Gastrocnemius medialis (tissue), 4 donors: ENCODE data around the gene ST8SIA6. TPM values are rescaled to one million over a fixed set of nuclear protein-coding genes. Genes with fewer than 3 reads are reported as not detected.

ENCODE experiments used
- ATAC-seq, 2 donors: fragments of 150-250 bp; one replicate each; pipeline ENCODE4 v1.9.1; 2016
- DNase-seq, 2 donors: peaks; one replicate each; pipeline ENCODE4 v3.0.0-alpha.2; 2019
- H3K27ac ChIP-seq, 4 donors: fragments of 200-600 bp; sonication (generic); 1 replicate in 1 of 4; 2 replicates in 3 of 4; pipeline ENCODE4 v1.5.1; 2016 to 2018; ENCODE audit warnings: mild to moderate bottlenecking in 2 of 4, moderate library complexity in 1 of 4
- H3K27me3 ChIP-seq, 3 donors: fragments of 200-600 bp; sonication (generic) in 2 of 3; 1 replicate in 1 of 3; 2 replicates in 2 of 3; pipeline versions ENCODE4 v1.5.1 to v1.6.0; 2016 to 2019; ENCODE audit warnings: mild to moderate bottlenecking in 1 of 3, moderate library complexity in 1 of 3
- H3K36me3 ChIP-seq, 2 donors: fragments of 200-600 bp; sonication (generic) in 1 of 2; one replicate each; pipeline ENCODE4 v1.5.1; 2017 to 2018
- H3K4me1 ChIP-seq, 2 donors: fragments of 200-600 bp; sonication (generic) in 1 of 2; one replicate each; pipeline ENCODE4 v1.5.1; 2016 to 2017; ENCODE audit warnings: mild to moderate bottlenecking in 2 of 2
- H3K4me3 ChIP-seq, 4 donors: fragments of 200-600 bp; sonication (generic) in 3 of 4; 1 replicate in 1 of 4; 2 replicates in 3 of 4; pipeline ENCODE4 v1.5.1; 2016 to 2019; ENCODE audit warnings: mild to moderate bottlenecking in 2 of 4
- H3K9me3 ChIP-seq, 3 donors: fragments of 200-600 bp; sonication (generic) in 2 of 3; 1 replicate in 1 of 3; 2 replicates in 2 of 3; pipeline ENCODE4 v1.5.1; 2016 to 2019
- CTCF ChIP-seq, 5 experiments: fragments of 450-650 bp in 3 of 5; fragments of 200-600 bp in 2 of 5; sonication (generic) in 2 of 5; IDR thresholded peaks in 4 of 5; conservative IDR thresholded peaks in 1 of 5; 1 replicate in 4 of 5; 2 replicates in 1 of 5; pipeline ENCODE4 v1.5.1; 2016 to 2019; ENCODE audit warnings: antibody characterized with exemption in 5 of 5, mild to moderate bottlenecking in 3 of 5, moderate library complexity in 3 of 5
- POLR2A ChIP-seq, 2 donors: fragments of 450-650 bp; IDR thresholded peaks; one replicate each; pipeline ENCODE4 v1.6.1; 2017; ENCODE audit warnings: antibody characterized with exemption in 2 of 2, mild to moderate bottlenecking in 2 of 2, moderate library complexity in 2 of 2
- in situ Hi-C, 4 donors: fragments of 200-750 bp; cut with MboI; loops; one replicate each; pipeline versions ENCODE4 v1.15.0 to v1.8.0; 2017; ENCODE audit warnings: low sequenced_read_pairs in 4 of 4
- intact Hi-C: fragments of 100-400 bp; cut with DNase I; formaldehyde crosslinking; loops from one replicate; pipeline ENCODE4 v1.15.1; 2023; ENCODE audit warnings: low total_unique reads
- total RNA-seq, 4 donors: library from RNA; depleted of rRNA; stranded (reverse); fragments of >200 nt; gene quantifications; one replicate each; pipeline versions ENCODE4 v1.1.0 to v1.2.3, GENCODE V29; 2016

The ST8SIA6 gene
- total RNA-seq, 4 donors from 2014 or later = 0.27 to 0.66 (median 0.44) TPM

DNA sequence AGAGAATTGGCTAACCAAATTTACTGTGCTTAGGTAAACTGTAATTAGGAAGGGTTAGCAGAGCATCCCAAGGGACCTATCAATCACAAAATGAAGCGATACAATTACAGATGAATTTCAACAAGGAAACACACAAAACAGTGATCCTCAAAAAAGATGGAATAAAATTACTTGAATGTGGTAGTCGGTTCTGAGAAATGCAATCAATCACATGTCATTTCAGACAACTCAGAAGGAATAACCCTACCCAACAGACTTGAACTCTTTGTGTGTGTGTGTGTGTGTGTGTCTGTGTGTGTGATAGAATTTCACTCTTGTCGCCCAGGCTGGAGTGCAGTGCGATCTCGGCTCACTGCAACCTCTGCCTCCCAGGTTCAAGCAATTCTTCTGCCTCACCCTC, 43.5 kb downstream of the ST8SIA6 start:
- DNase-seq = no peak
- no peaks in the 10 kb centered on the region for H3K36me3 ChIP-seq
- TF ChIP-seq POLR2A (IDR thresholded peaks at IDR 0.05) (no peak), CTCF (IDR thresholded peaks at IDR 0.05 in 4 of 5, conservative IDR thresholded peaks at IDR 0.05 in 1 of 5) (no peak)

DNA sequence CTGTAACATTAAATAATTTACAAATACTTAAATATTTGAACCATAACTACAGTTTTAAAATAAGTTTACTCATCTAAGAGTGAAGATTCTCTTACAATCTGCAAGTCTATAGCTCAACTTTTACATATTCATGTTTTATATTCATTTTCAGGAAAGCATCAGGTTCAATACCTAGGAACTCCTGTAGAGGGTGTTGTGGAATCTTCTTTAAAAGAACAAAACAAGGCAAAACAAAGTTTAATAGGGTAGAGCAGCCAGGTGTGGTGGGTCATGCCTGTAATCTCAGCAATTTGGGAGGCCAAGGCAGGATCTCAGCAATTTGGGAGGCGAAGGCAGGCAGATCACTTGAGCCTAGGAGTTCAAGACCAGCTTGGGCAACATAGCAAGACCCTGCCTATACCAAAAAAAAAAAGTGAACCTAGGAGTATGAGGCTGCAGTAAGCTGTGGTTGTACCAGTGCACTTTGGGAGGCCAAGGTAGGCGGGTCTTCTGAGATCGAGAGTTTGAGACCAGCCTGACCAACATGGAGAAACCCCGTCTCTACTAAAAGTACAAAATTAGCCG, 45.1 kb downstream of the ST8SIA6 start:
- H3K27ac ChIP-seq = no peak overlapping the region
- TF ChIP-seq CTCF (IDR thresholded peaks at IDR 0.05 in 4 of 5, conservative IDR thresholded peaks at IDR 0.05 in 1 of 5) = peak in 1 of 5 experiments; percentile 14
- no peak for TF ChIP-seq POLR2A (IDR thresholded peaks at IDR 0.05)
- intact Hi-C loops = no loop called here
- no peaks in the 10 kb centered on the region for H3K27me3 ChIP-seq
- in situ Hi-C loops = no loop called here
- no peaks in the 10 kb centered on the region for H3K9me3 ChIP-seq
- ATAC-seq (no peak), DNase-seq (no peak)
- no peak overlapping the region for H3K4me3 ChIP-seq
- no peaks in the 10 kb centered on the region for H3K36me3 ChIP-seq
- no peaks in the 10 kb centered on the region for H3K4me1 ChIP-seq

More for the DNA sequence above, 43.5 kb downstream of the ST8SIA6 start:
- Histone ChIP-seq H3K27me3 (no peaks in the 10 kb centered on the region), H3K4me3 (no peak overlapping the region), H3K27ac (no peak overlapping the region), H3K4me1 (no peaks in the 10 kb centered on the region), H3K9me3 (no peaks in the 10 kb centered on the region)
- intact Hi-C loops (no loop called here), in situ Hi-C loops (no loop called here)
- no peak for ATAC-seq

DNA sequence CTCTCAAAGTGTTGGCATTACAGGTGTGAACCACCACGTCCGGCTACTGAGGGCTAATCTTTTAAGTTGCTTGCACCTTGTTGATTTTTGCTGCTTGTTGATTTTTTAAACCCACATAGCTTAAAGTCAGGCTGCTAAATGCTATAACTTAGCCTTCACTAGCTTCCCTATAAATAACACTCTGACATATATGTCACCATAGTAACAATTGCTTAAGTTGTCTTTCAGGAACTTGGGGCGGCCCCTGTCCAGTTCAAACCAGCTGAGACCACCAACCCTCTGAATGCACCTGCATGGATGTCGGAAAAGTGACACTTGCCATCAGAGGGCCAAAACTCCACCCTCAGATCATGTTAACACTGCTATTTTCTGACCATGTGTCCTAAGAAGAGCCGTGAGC, 47.3 kb downstream of the ST8SIA6 start:
- Histone ChIP-seq H3K27ac (no peak overlapping the region), H3K4me3 (no peak overlapping the region), H3K36me3 (no peaks in the 10 kb centered on the region), H3K9me3 (no peaks in the 10 kb centered on the region), H3K4me1 (no peaks in the 10 kb centered on the region), H3K27me3 (no peaks in the 10 kb centered on the region)
- in situ Hi-C loops (no loop called here), intact Hi-C loops (no loop called here)
- DNase-seq = no peak
- TF ChIP-seq POLR2A (IDR thresholded peaks at IDR 0.05) = no peak
- TF ChIP-seq CTCF (IDR thresholded peaks at IDR 0.05 in 4 of 5, conservative IDR thresholded peaks at IDR 0.05 in 1 of 5) = no peak
- no peak for ATAC-seq

GRCh38 chr10:17406036-17406834, 48.2 kb downstream of the ST8SIA6 start:
- Histone ChIP-seq H3K27me3 (no peaks in the 10 kb centered on the region), H3K36me3 (no peaks in the 10 kb centered on the region), H3K4me1 (no peaks in the 10 kb centered on the region), H3K27ac (no peak overlapping the region), H3K4me3 (no peak overlapping the region), H3K9me3 (no peaks in the 10 kb centered on the region)
- in situ Hi-C loops (no loop called here), intact Hi-C loops (no loop called here)
- DNase-seq (no peak), ATAC-seq (no peak)
- TF ChIP-seq POLR2A (IDR thresholded peaks at IDR 0.05) (no peak), CTCF (IDR thresholded peaks at IDR 0.05 in 4 of 5, conservative IDR thresholded peaks at IDR 0.05 in 1 of 5) (no peak)
